Fibroblast of lung (primary cell): Measurements from ENCODE around the gene PLCXD3. TPM values are rescaled to one million over a fixed set of nuclear protein-coding genes. Genes with fewer than 3 reads are reported as not detected.

Source experiments
- DNase-seq, 2 donors: peaks; one replicate each; pipeline versions ENCODE4 v3.0.0 to v3.0.0-alpha.2; 2010; ENCODE audit warnings: low read depth in 2 of 2
- H2AFZ ChIP-seq: 2 replicates; pipeline ENCODE4 v1.5.1; 2012; ENCODE audit warnings: low read length, control low read depth, inconsistent platforms
- H3K27ac ChIP-seq: 2 replicates; pipeline ENCODE4 v1.5.1; 2011; ENCODE audit warnings: low read length, control low read depth; ENCODE audit not compliant: insufficient read depth
- H3K27me3 ChIP-seq: 2 replicates; pipeline ENCODE4 v1.5.1; 2011; ENCODE audit warnings: mild to moderate bottlenecking, low read length; ENCODE audit not compliant: control insufficient read depth, insufficient read depth
- H3K36me3 ChIP-seq: 2 replicates; pipeline ENCODE4 v1.5.1; 2011; ENCODE audit warnings: low read length; ENCODE audit not compliant: control insufficient read depth, insufficient read depth
- H3K4me1 ChIP-seq: 2 replicates; pipeline ENCODE4 v1.5.1; 2011; ENCODE audit warnings: low read length; ENCODE audit not compliant: control insufficient read depth, insufficient read depth; ENCODE audit errors: extremely low read depth
- H3K4me2 ChIP-seq: 2 replicates; pipeline ENCODE4 v1.5.1; 2011; ENCODE audit warnings: low read length, control low read depth; ENCODE audit not compliant: insufficient read depth; ENCODE audit errors: extremely low read depth
- H3K4me3 ChIP-seq, 4 experiments: fragments of 200-600 bp in 1 of 4; sonication (generic) in 1 of 4; replicated peaks in 1 of 4; 2 replicates each; pipeline ENCODE4 v1.5.1; 2011 to 2016; ENCODE audit warnings: low read length in 4 of 4, low read depth in 3 of 4, mild to moderate bottlenecking in 3 of 4, control low read depth in 2 of 4, inconsistent platforms in 1 of 4, mixed read lengths in 1 of 4; ENCODE audit not compliant: insufficient read depth in 1 of 4; ENCODE audit errors: control extremely low read depth in 1 of 4
- H3K79me2 ChIP-seq: 2 replicates; pipeline ENCODE4 v1.5.1; 2012; ENCODE audit warnings: mild to moderate bottlenecking, low read length, inconsistent platforms; ENCODE audit not compliant: control insufficient read depth, insufficient read depth
- H3K9ac ChIP-seq: 2 replicates; pipeline ENCODE4 v1.5.1; 2011; ENCODE audit warnings: mild to moderate bottlenecking, low read length, control low read depth; ENCODE audit not compliant: insufficient read depth
- H3K9me3 ChIP-seq: 2 replicates; pipeline ENCODE4 v1.5.1; 2012; ENCODE audit warnings: low read depth, low read length; ENCODE audit not compliant: control insufficient read depth, insufficient read depth
- H4K20me1 ChIP-seq: 2 replicates; pipeline ENCODE4 v1.5.1; 2011; ENCODE audit warnings: low read length; ENCODE audit not compliant: control insufficient read depth, insufficient read depth; ENCODE audit errors: extremely low read depth
- EZH2 ChIP-seq: IDR thresholded peaks from 2 replicates; pipeline ENCODE4 v1.5.1; 2012; ENCODE audit warnings: low read length, control low read depth, mild to moderate bottlenecking; ENCODE audit errors: missing control alignments
- polyA plus RNA-seq, 2 donors: library from polyadenylated mRNA; depleted of rRNA in 1 of 2; stranded (reverse) in 1 of 2; unstranded in 1 of 2; fragments of >200 nt; gene quantifications; 2 replicates each; pipeline ENCODE4 v1.2.1, GENCODE V29; 2011 to 2012; ENCODE audit warnings: missing spikeins in 1 of 2
- total RNA-seq: library from RNA; depleted of rRNA; stranded (reverse); fragments of >200 nt; gene quantifications from 2 replicates; pipeline ENCODE4 v1.2.1, GENCODE V29; 2014
- TF ChIP-seq, protein P1 (sequence below), 2 donors: IDR thresholded peaks in 1 of 2; conservative IDR thresholded peaks in 1 of 2; 1 replicate in 1 of 2; 2 replicates in 1 of 2; pipeline ENCODE4 v1.5.1; 2011 to 2012; ENCODE audit warnings: low read length in 2 of 2, control low read depth in 1 of 2, inconsistent platforms in 1 of 2, low read depth in 1 of 2, mild to moderate bottlenecking in 1 of 2

The PLCXD3 gene
- total and polyA plus RNA-seq, 2 donors (not counting 1 experiment from before 2014, with no cell fraction given), result 0.02 to 1.3 TPM

DNA sequence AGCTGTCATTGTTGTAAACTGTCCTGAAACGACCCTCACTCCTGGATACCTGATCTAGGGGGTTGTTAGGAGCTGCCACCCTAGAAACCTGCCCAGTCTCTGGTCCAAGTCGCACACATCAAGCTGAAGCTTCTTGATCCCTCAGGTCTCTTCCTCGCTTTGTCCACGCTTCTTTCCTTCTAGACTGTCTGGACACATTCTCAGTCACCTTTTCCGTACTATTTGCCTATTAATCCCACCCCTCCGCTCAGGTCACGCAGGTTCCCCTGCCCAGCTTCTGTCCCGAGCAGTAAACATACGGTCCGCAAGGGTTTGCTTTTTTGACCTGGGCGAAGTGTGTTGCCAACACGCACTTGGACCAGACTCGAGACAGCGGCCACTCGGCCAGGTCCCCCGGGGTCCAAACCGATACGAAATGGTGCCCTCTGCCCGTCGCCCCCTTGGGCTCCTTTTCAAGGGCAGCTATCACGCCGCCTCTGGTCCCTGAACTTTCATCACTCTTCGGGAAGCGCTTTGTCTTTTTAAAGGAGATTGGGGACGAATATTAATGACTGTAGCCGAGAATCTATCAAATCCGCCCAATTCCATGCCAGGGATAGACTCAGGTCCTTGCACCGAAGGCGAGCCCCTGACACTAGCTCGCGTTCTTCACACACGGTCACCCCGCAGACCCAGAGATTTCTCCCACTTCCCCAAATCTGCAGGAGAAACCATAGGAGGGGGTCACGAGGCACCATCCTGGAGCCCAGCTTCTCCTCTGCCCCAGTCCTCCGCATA is 814 bp downstream of the PLCXD3 start:
- no peak for DNase-seq
- no peaks in the 10 kb centered on the region for H3K36me3 ChIP-seq
- peak overlapping the region; percentile 40 for H3K4me2 ChIP-seq
- H3K9ac ChIP-seq, result no peak overlapping the region
- peak overlapping the region; percentile 30 to 47 (median 42) for H3K4me3 ChIP-seq
- H3K27ac ChIP-seq, result no peak overlapping the region
- H3K9me3 ChIP-seq, result no peaks in the 10 kb centered on the region
- H3K4me1 ChIP-seq, result no peaks in the 10 kb centered on the region
- no peaks in the 10 kb centered on the region for H4K20me1 ChIP-seq
- peaks cover 18% of the 10 kb centered on the region for H3K27me3 ChIP-seq
- no peak overlapping the region for H2AFZ ChIP-seq
- no peaks in the 10 kb centered on the region for H3K79me2 ChIP-seq
- TF ChIP-seq, protein P1, sequence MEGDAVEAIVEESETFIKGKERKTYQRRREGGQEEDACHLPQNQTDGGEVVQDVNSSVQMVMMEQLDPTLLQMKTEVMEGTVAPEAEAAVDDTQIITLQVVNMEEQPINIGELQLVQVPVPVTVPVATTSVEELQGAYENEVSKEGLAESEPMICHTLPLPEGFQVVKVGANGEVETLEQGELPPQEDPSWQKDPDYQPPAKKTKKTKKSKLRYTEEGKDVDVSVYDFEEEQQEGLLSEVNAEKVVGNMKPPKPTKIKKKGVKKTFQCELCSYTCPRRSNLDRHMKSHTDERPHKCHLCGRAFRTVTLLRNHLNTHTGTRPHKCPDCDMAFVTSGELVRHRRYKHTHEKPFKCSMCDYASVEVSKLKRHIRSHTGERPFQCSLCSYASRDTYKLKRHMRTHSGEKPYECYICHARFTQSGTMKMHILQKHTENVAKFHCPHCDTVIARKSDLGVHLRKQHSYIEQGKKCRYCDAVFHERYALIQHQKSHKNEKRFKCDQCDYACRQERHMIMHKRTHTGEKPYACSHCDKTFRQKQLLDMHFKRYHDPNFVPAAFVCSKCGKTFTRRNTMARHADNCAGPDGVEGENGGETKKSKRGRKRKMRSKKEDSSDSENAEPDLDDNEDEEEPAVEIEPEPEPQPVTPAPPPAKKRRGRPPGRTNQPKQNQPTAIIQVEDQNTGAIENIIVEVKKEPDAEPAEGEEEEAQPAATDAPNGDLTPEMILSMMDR (conservative IDR thresholded peaks at IDR 0.05 in 1 of 2, IDR thresholded peaks at IDR 0.05 in 1 of 2; ENCODE audit: low read depth in 1 of 2, low read length in 2 of 2), result no peak
- no peak for TF ChIP-seq EZH2

GRCh38 chr5:41508696-41509398 is 1.6 kb downstream of the PLCXD3 start:
- Histone ChIP-seq H3K27me3 (peaks cover 18% of the 10 kb centered on the region), H3K4me2 (no peak overlapping the region), H3K4me3 (no peak overlapping the region), H3K4me1 (no peaks in the 10 kb centered on the region), H2AFZ (no peak overlapping the region), H3K9me3 (no peaks in the 10 kb centered on the region), H3K36me3 (no peaks in the 10 kb centered on the region), H3K27ac (no peak overlapping the region), H3K9ac (no peak overlapping the region), H3K79me2 (no peaks in the 10 kb centered on the region), H4K20me1 (no peaks in the 10 kb centered on the region)
- TF ChIP-seq, protein P1 (conservative IDR thresholded peaks at IDR 0.05 in 1 of 2, IDR thresholded peaks at IDR 0.05 in 1 of 2; ENCODE audit: low read depth in 1 of 2, low read length in 2 of 2), result no peak
- TF ChIP-seq EZH2, result no peak
- DNase-seq, result no peak

DNA sequence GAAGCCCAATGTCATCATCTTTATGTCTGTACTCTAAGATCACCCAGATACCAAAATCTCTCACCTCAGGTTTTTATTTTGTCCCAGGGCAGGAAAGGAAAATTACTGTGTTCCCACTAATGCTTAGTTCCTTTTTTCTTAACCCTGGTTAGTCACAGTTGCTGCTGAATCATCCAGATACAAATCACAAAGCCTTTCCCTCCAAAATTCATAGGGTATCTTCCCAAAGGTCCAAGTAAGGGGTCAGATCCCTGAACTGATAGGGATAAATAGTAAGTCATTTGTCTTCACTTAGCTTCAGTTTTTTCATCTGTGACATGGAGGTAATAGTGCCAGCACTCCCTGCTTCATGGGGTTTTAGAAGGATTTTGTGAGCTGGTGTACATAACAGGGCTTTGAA is 2.2 kb downstream of the PLCXD3 start:
- Histone ChIP-seq H3K79me2 (no peaks in the 10 kb centered on the region), H2AFZ (no peak overlapping the region), H3K27ac (no peak overlapping the region), H3K9me3 (no peaks in the 10 kb centered on the region), H3K9ac (no peak overlapping the region), H4K20me1 (no peaks in the 10 kb centered on the region), H3K4me3 (no peak overlapping the region), H3K27me3 (peaks cover 18% of the 10 kb centered on the region), H3K4me2 (no peak overlapping the region), H3K36me3 (no peaks in the 10 kb centered on the region), H3K4me1 (no peaks in the 10 kb centered on the region)
- TF ChIP-seq, protein P1 (conservative IDR thresholded peaks at IDR 0.05 in 1 of 2, IDR thresholded peaks at IDR 0.05 in 1 of 2; ENCODE audit: low read depth in 1 of 2, low read length in 2 of 2), result no peak
- TF ChIP-seq EZH2, result no peak
- peak in 1 of 2 donors; percentile 4 for DNase-seq
